Adrenal gland (tissue), 12 donors: ENCODE results near the gene PRUNE1. TPM values are rescaled to one million over a fixed set of nuclear protein-coding genes. Genes with fewer than 3 reads are reported as not detected.

ENCODE experiments used
- DNase-seq, 7 donors: peaks; one replicate each; pipeline ENCODE4 v3.0.0-alpha.2; 2019 to 2020
- H3K27ac ChIP-seq, 5 donors: fragments of 200-600 bp; sonication (generic) in 4 of 5; 1 replicate in 3 of 5; 2 replicates in 2 of 5; pipeline versions ENCODE4 v1.5.1 to v1.8.0; 2016 to 2020; ENCODE audit warnings: mild to moderate bottlenecking in 1 of 5
- H3K27me3 ChIP-seq: fragments of 200-600 bp; 2 replicates; pipeline ENCODE4 v1.8.0; 2021
- H3K36me3 ChIP-seq, 2 donors: fragments of 200-600 bp; replicated peaks in 1 of 2; 1 replicate in 1 of 2; 2 replicates in 1 of 2; pipeline versions ENCODE4 v1.5.1 to v1.8.0; 2018 to 2022
- H3K4me1 ChIP-seq, 2 donors: fragments of 200-600 bp; replicated peaks in 1 of 2; 1 replicate in 1 of 2; 2 replicates in 1 of 2; pipeline versions ENCODE4 v1.5.1 to v1.8.0; 2018 to 2021
- H3K4me3 ChIP-seq, 4 donors: fragments of 200-600 bp; sonication (generic) in 3 of 4; one replicate each; pipeline ENCODE4 v1.5.1; 2016 to 2018
- H3K9me3 ChIP-seq, 3 donors: fragments of 200-600 bp; sonication (generic) in 1 of 3; replicated peaks in 1 of 3; 1 replicate in 2 of 3; 2 replicates in 1 of 3; pipeline versions ENCODE4 v1.5.1 to v1.8.0; 2016 to 2021
- CTCF ChIP-seq, 6 experiments: fragments of 450-650 bp in 4 of 6; fragments of 200-600 bp in 2 of 6; sonication (generic) in 1 of 6; IDR thresholded peaks; 1 replicate in 5 of 6; 2 replicates in 1 of 6; pipeline versions ENCODE4 v1.5.1 to v1.8.0; 2016 to 2021; ENCODE audit warnings: antibody characterized with exemption in 6 of 6, mild to moderate bottlenecking in 2 of 6, moderate library complexity in 1 of 6
- POLR2A ChIP-seq, 2 donors: fragments of 450-650 bp; IDR thresholded peaks; one replicate each; pipeline ENCODE4 v1.6.1; 2017; ENCODE audit warnings: antibody characterized with exemption in 2 of 2, mild to moderate bottlenecking in 2 of 2, moderate library complexity in 1 of 2
- WGBS, 4 donors: extraction: QIAGEN DNeasy Blood & Tissue Kit in 2 of 4; methylation state at CpG; one replicate each; pipeline versions ENCODE4 v1.1.5 to v1.1.7; 2013 to 2017; 5-methylcytosine and 5-hydroxymethylcytosine counted together
- intact Hi-C, 2 donors: fragments of 100-400 bp; cut with DNase I; formaldehyde crosslinking; loops; one replicate each; pipeline versions ENCODE4 v1.14.1 to v1.15.0; 2022 to 2023
- polyA plus RNA-seq, 3 donors: library from polyadenylated mRNA; stranded (reverse); fragments of 200-250 nt in 2 of 3; fragments of 350-450 nt in 1 of 3; fragmentation: Illumina TruSeq in 1 of 3; extraction: RNeasy Lipid Tissue Mini Kit (QIAGEN cat#74804) in 1 of 3; gene quantifications; one replicate each; pipeline ENCODE4 v1.2.3, GENCODE V29; 2013 to 2014
- total RNA-seq, 9 donors: library from RNA; depleted of rRNA in 4 of 9; stranded (reverse); fragments of >200 nt in 4 of 9; fragments of 120-200 nt in 1 of 9; fragmentation: NEBNext Ultra II Directional in 1 of 9; extraction: Animal tissue kit (Norgen Biotek cat#: 25700) in 1 of 9; gene quantifications; one replicate each; pipeline versions ENCODE4 v1.1.0 to v1.2.4, GENCODE V29; 2013 to 2023
- donor health status: healthy with polysubstance abuse.
- donor health status: Bipolar disorder and iron deficiency.
- donor health status: DM: yes; HTN: yes; CAD: no.
- donor health status: DM: no; HTN: no; CAD: no.
- donor health status: DM: no; HTN: no; CAD: no.
- donor health status: DM: yes; HTN: yes; CAD: no.

The PRUNE1 gene
- total and polyA plus RNA-seq, 12 donors: 10.2 to 25.7 (median 16.4) TPM

- no peak for TF ChIP-seq POLR2A (IDR thresholded peaks at IDR 0.05)
- no peak for TF ChIP-seq CTCF (IDR thresholded peaks at IDR 0.05)
- intact Hi-C loops: no loop called here
- peaks cover 21 to 65% of the 10 kb centered on the region in 2 donors for H3K4me1 ChIP-seq
- H3K36me3 ChIP-seq: peaks cover 0 to 18% of the 10 kb centered on the region in 2 donors
- no peaks in the 10 kb centered on the region for H3K27me3 ChIP-seq
- WGBS, 4 donors: 5 to 17% (median 13%) methylated on average over 4 of the region's 4 CpGs
- peak overlapping the region; percentile 70 to 95 (median 76) for H3K27ac ChIP-seq
- no peaks in the 10 kb centered on the region for H3K9me3 ChIP-seq
- peak overlapping the region in 3 of 4 donors; percentile 45 to 69 (median 57) for H3K4me3 ChIP-seq
- no peak for DNase-seq
Observed at GRCh38 chr1:151005729-151006319, 2.4 kb upstream of the PRUNE1 start.

GRCh38 chr1:151006327-151007052, 1.8 kb upstream of the PRUNE1 start, which contains the start of gene MINDY1:
TSS of gene MINDY1 (minus strand) at chr1:151006902. CDS start at chr1:151002617, 4,285 bp downstream.
- intact Hi-C loops: no loop called here
- Histone ChIP-seq H3K27ac (peak within 1 kb of the TSS; percentile 74 to 95 (median 76)), H3K27me3 (no peaks in the 10 kb centered on the region), H3K4me1 (peaks cover 21 to 71% of the 10 kb centered on the region in 2 donors), H3K4me3 (peak within 1 kb of the TSS in 3 of 4 donors; percentile 45 to 93 (median 57)), H3K9me3 (no peaks in the 10 kb centered on the region), H3K36me3 (peaks cover 0 to 16% of the 10 kb centered on the region in 2 donors)
- WGBS, 4 donors: 1 to 2% (median 1%) methylated on average over 14 to 18 of the region's 18 CpGs
- peak; percentile 42 to 81 for TF ChIP-seq POLR2A (IDR thresholded peaks at IDR 0.05)
- TF ChIP-seq CTCF (IDR thresholded peaks at IDR 0.05): peak; percentile 17 to 64 (median 48)
- DNase-seq: peak; percentile 70 to 88 (median 78)

GRCh38 chr1:151007853-151008243, 401 bp upstream of the PRUNE1 start:
- Histone ChIP-seq H3K36me3 (peaks cover 0 to 2% of the 10 kb centered on the region in 2 donors), H3K27ac (peak overlapping the region; percentile 74 to 95 (median 76)), H3K4me3 (peak overlapping the region in 1 of 4 donors; percentile 93), H3K9me3 (no peaks in the 10 kb centered on the region), H3K4me1 (peaks cover 21 to 70% of the 10 kb centered on the region in 2 donors), H3K27me3 (no peaks in the 10 kb centered on the region)
- TF ChIP-seq CTCF (IDR thresholded peaks at IDR 0.05): no peak
- no peak for TF ChIP-seq POLR2A (IDR thresholded peaks at IDR 0.05)
- DNase-seq: no peak
- 5 to 12% (median 9%) methylated on average over 4 of the region's 4 CpGs for WGBS, 4 donors
- intact Hi-C loops: no loop called here

- WGBS, 4 donors: 37 to 60% (median 45%) methylated on average over 3 of the region's 3 CpGs
- H3K4me3 ChIP-seq: peak overlapping the region in 3 of 4 donors; percentile 46 to 98 (median 93)
- intact Hi-C loops: no loop called here
- no peak for TF ChIP-seq CTCF (IDR thresholded peaks at IDR 0.05)
- DNase-seq: no peak
- H3K4me1 ChIP-seq: peaks cover 25 to 69% of the 10 kb centered on the region in 2 donors
- H3K27me3 ChIP-seq: no peaks in the 10 kb centered on the region
- peak overlapping the region in 4 of 5 donors; percentile 74 to 95 (median 84) for H3K27ac ChIP-seq
- no peaks in the 10 kb centered on the region for H3K36me3 ChIP-seq
- no peaks in the 10 kb centered on the region for H3K9me3 ChIP-seq
Observed at GRCh38 chr1:151009206-151009587, 948 bp downstream of the PRUNE1 start.
